GM23338 (cell line): Measurements from ENCODE around the gene MICAL3. TPM values are rescaled to one million over a fixed set of nuclear protein-coding genes. Genes with fewer than 3 reads are reported as not detected.

Experiments used
- ATAC-seq: fragments of 200-7000 bp; cut with Tn5 transposase; 3 replicates; pipeline ENCODE4 v1.9.1; 2020
- DNase-seq: peaks from one replicate; pipeline ENCODE4 v3.0.0-alpha.2; 2015; ENCODE audit warnings: low spot score
- H2AFZ ChIP-seq: fragments of 200-600 bp; sonication (generic); 2 replicates; pipeline ENCODE4 v1.8.0; 2016; ENCODE audit warnings: antibody characterized with exemption, mild to moderate bottlenecking, moderate library complexity
- H3F3A ChIP-seq: fragments of 200-600 bp; sonication (generic); replicated peaks from 2 replicates; pipeline ENCODE4 v1.8.0; 2017; ENCODE audit warnings: antibody characterized with exemption, mixed run types, low read depth
- H3K27ac ChIP-seq: fragments of 200-600 bp; sonication (generic); 2 replicates; pipeline ENCODE4 v1.6.1; 2016; ENCODE audit warnings: low read depth
- H3K27me3 ChIP-seq: fragments of 200-600 bp; sonication (generic); 2 replicates; pipeline ENCODE4 v1.8.0; 2016; ENCODE audit warnings: mild to moderate bottlenecking, mixed run types, moderate library complexity; ENCODE audit not compliant: insufficient read depth
- H3K36me3 ChIP-seq: fragments of 200-600 bp; sonication (generic); 2 replicates; pipeline ENCODE4 v1.8.0; 2016; ENCODE audit warnings: mild to moderate bottlenecking; ENCODE audit not compliant: insufficient read depth
- H3K4me1 ChIP-seq: fragments of 200-600 bp; sonication (generic); 2 replicates; pipeline ENCODE4 v1.8.0; 2016; ENCODE audit warnings: mild to moderate bottlenecking, moderate library complexity; ENCODE audit not compliant: insufficient read depth
- H3K4me2 ChIP-seq: fragments of 200-600 bp; sonication (generic); 2 replicates; pipeline ENCODE4 v1.7.1; 2017; ENCODE audit warnings: mixed run types
- H3K4me3 ChIP-seq: fragments of 200-600 bp; sonication (generic); 2 replicates; pipeline ENCODE4 v1.6.1; 2016; ENCODE audit warnings: mixed run types
- H3K79me2 ChIP-seq: fragments of 200-600 bp; sonication (generic); replicated peaks from 2 replicates; pipeline ENCODE4 v1.8.0; 2017; ENCODE audit warnings: mild to moderate bottlenecking; ENCODE audit not compliant: insufficient read depth
- H3K9me2 ChIP-seq: fragments of 200-600 bp; sonication (generic); 2 replicates; pipeline ENCODE4 v1.8.0; 2017; ENCODE audit not compliant: insufficient read depth
- H4K20me1 ChIP-seq: fragments of 200-600 bp; sonication (generic); replicated peaks from 2 replicates; pipeline ENCODE4 v1.8.0; 2017; ENCODE audit warnings: mild to moderate bottlenecking; ENCODE audit not compliant: insufficient read depth
- H3K27ac Mint-ChIP-seq: 2 replicates; pipeline ENCODE4 v1.8.0; 2020; ENCODE audit warnings: inconsistent platforms, mild to moderate bottlenecking, moderate library complexity, mixed read lengths
- H3K27me3 Mint-ChIP-seq: 3 replicates; pipeline ENCODE4 v1.8.0; 2022; ENCODE audit warnings: low read depth, mild to moderate bottlenecking, moderate library complexity, mixed read lengths, inconsistent platforms; ENCODE audit not compliant: insufficient read depth, poor library complexity
- H3K36me3 Mint-ChIP-seq: 3 replicates; pipeline ENCODE4 v1.8.0; 2021; ENCODE audit warnings: low read depth, mild to moderate bottlenecking, inconsistent platforms, moderate library complexity, mixed read lengths
- H3K4me1 Mint-ChIP-seq: 3 replicates; pipeline ENCODE4 v1.8.0; 2020; ENCODE audit warnings: mild to moderate bottlenecking, inconsistent platforms, mixed read lengths
- H3K4me3 Mint-ChIP-seq: 3 replicates; pipeline ENCODE4 v1.8.0; 2021; ENCODE audit warnings: moderate library complexity, mild to moderate bottlenecking, inconsistent platforms, mixed read lengths
- H3K9me3 Mint-ChIP-seq: 3 replicates; pipeline ENCODE4 v1.8.0; 2020; ENCODE audit warnings: moderate library complexity, mild to moderate bottlenecking, inconsistent platforms, mixed read lengths
- CREB1 ChIP-seq: fragments of 250-450 bp; sonication (Bioruptor Pico); IDR thresholded peaks from 2 replicates; pipeline ENCODE4 v1.5.0; 2020; ENCODE audit warnings: low read depth, mild to moderate bottlenecking, moderate library complexity
- CTCF ChIP-seq, 2 experiments: fragments of 200-600 bp in 1 of 2; sonication (generic) in 1 of 2; conservative IDR thresholded peaks; 2 replicates each; pipeline versions ENCODE4 v1.5.1 to v1.6.1; 2016 to 2017; ENCODE audit warnings: antibody characterized with exemption in 2 of 2, low read depth in 2 of 2, mild to moderate bottlenecking in 2 of 2, moderate library complexity in 1 of 2
- ETS1 ChIP-seq: IDR thresholded peaks from 2 replicates; pipeline ENCODE4 v1.6.1; 2016; ENCODE audit warnings: antibody characterized with exemption
- EZH2 ChIP-seq: fragments of 200-600 bp; sonication (generic); IDR thresholded peaks from one replicate; pipeline ENCODE4 v1.8.0; 2017; ENCODE audit warnings: antibody characterized with exemption, mild to moderate bottlenecking, low read depth; ENCODE audit not compliant: unreplicated experiment
- EZH2phosphoT487 ChIP-seq: fragments of 200-600 bp; sonication (generic); IDR thresholded peaks from one replicate; pipeline ENCODE4 v1.8.1; 2018; ENCODE audit warnings: antibody characterized with exemption; ENCODE audit not compliant: unreplicated experiment
- JUNB ChIP-seq: IDR thresholded peaks from one replicate; pipeline ENCODE4 v1.6.1; 2016; ENCODE audit warnings: antibody characterized with exemption; ENCODE audit not compliant: unreplicated experiment
- NANOG ChIP-seq: IDR thresholded peaks from 2 replicates; pipeline ENCODE4 v1.6.1; 2016; ENCODE audit warnings: antibody characterized with exemption, borderline replicate concordance
- STAT1 ChIP-seq: IDR thresholded peaks from one replicate; pipeline ENCODE4 v1.6.1; 2016; ENCODE audit warnings: antibody characterized with exemption; ENCODE audit not compliant: unreplicated experiment
- ZNF331 ChIP-seq: fragments of 250-450 bp; sonication (Bioruptor Pico); IDR thresholded peaks from 2 replicates; pipeline ENCODE4 v1.5.0; 2020; ENCODE audit warnings: low read depth, mild to moderate bottlenecking, moderate library complexity
- ZNF462 ChIP-seq: fragments of 250-450 bp; sonication (Bioruptor Pico); IDR thresholded peaks from 2 replicates; pipeline ENCODE4 v1.5.0; 2020; ENCODE audit warnings: mild to moderate bottlenecking, moderate library complexity
- polyA plus RNA-seq: library from polyadenylated mRNA; unstranded; fragments of >200 nt; fragmentation: Nextera tagmentation; extraction: Ambion mirVana; gene quantifications from 2 replicates; pipeline ENCODE4 v1.2.1, GENCODE V29; 2016
- total RNA-seq: library from RNA; depleted of rRNA; stranded (reverse); fragments of >200 nt; shearing (Covaris generic); gene quantifications from 2 replicates; pipeline ENCODE4 v1.2.3, GENCODE V29; 2014
- TF ChIP-seq, protein P1 (sequence below): IDR thresholded peaks from one replicate; pipeline ENCODE4 v1.6.1; 2018; ENCODE audit warnings: antibody characterized with exemption; ENCODE audit not compliant: unreplicated experiment

MICAL3 gene
- total and polyA plus RNA-seq, 2 experiments from 2014 or later, result 10.1 to 33.9 TPM

DNA sequence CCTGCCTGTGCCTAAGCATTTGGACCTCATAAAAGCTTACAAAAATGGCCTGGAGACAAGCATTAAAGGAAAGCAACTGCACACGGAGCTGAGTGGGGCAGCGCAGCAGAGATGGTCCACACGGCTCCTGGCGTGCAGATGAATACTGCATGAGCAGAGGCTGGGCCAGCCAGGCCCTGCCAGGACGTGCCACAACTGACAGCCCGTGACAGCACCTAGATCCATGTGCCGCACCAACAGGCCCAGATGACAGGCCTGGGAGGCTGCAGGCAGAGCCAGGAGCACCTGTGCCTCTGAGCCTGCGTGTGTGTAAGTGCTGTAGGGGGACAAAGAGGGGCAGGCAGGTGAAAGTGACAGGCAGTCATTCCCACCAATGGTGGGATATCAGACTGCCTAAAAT is 33.4 kb downstream of the MICAL3 start (continued):
- no peak for TF ChIP-seq ZNF462 (CRISPR knock-in tag)
- TF ChIP-seq EZH2phosphoT487, result no peak

- Mint-ChIP-seq H3K4me1 (peaks cover 59% of the 10 kb centered on the region), H3K27ac (no peak overlapping the region), H3K4me3 (no peak overlapping the region; the same call in 2 of the 3 replicates), H3K27me3 (peaks cover 23% of the 10 kb centered on the region), H3K9me3 (no peaks in the 10 kb centered on the region), H3K36me3 (no peaks in the 10 kb centered on the region; the same call in 2 of the 3 replicates)
- H3K4me2 ChIP-seq, result no peak overlapping the region
- H2AFZ ChIP-seq, result no peak overlapping the region
- no peaks in the 10 kb centered on the region; the same call in 1 of the 2 replicates for H3K36me3 ChIP-seq
- H4K20me1 ChIP-seq, result peaks cover 56% of the 10 kb centered on the region
- no peaks in the 10 kb centered on the region for H3K27me3 ChIP-seq
- no peaks in the 10 kb centered on the region for H3K9me2 ChIP-seq
- H3K4me1 ChIP-seq, result peaks cover 12% of the 10 kb centered on the region
- DNase-seq (no peak), ATAC-seq (no peak)
- H3F3A ChIP-seq, result no peaks in the 10 kb centered on the region
- peaks cover 95% of the 10 kb centered on the region for H3K79me2 ChIP-seq
- no peak overlapping the region for H3K27ac ChIP-seq
- H3K4me3 ChIP-seq, result no peak overlapping the region
- no peak for TF ChIP-seq ZNF331
- TF ChIP-seq NANOG, result no peak
- TF ChIP-seq, protein P1, sequence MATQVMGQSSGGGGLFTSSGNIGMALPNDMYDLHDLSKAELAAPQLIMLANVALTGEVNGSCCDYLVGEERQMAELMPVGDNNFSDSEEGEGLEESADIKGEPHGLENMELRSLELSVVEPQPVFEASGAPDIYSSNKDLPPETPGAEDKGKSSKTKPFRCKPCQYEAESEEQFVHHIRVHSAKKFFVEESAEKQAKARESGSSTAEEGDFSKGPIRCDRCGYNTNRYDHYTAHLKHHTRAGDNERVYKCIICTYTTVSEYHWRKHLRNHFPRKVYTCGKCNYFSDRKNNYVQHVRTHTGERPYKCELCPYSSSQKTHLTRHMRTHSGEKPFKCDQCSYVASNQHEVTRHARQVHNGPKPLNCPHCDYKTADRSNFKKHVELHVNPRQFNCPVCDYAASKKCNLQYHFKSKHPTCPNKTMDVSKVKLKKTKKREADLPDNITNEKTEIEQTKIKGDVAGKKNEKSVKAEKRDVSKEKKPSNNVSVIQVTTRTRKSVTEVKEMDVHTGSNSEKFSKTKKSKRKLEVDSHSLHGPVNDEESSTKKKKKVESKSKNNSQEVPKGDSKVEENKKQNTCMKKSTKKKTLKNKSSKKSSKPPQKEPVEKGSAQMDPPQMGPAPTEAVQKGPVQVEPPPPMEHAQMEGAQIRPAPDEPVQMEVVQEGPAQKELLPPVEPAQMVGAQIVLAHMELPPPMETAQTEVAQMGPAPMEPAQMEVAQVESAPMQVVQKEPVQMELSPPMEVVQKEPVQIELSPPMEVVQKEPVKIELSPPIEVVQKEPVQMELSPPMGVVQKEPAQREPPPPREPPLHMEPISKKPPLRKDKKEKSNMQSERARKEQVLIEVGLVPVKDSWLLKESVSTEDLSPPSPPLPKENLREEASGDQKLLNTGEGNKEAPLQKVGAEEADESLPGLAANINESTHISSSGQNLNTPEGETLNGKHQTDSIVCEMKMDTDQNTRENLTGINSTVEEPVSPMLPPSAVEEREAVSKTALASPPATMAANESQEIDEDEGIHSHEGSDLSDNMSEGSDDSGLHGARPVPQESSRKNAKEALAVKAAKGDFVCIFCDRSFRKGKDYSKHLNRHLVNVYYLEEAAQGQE, result no peak
- TF ChIP-seq ETS1, result no peak
- no peak for TF ChIP-seq CREB1 (CRISPR knock-in tag)
- no peak for TF ChIP-seq EZH2phosphoT487
- no peak for TF ChIP-seq JUNB
- TF ChIP-seq STAT1, result no peak
- no peak for TF ChIP-seq CTCF (conservative IDR thresholded peaks at IDR 0.05; ENCODE audit: low read depth in 2 of 2)
- TF ChIP-seq EZH2, result no peak
These were observed 34.2 kb downstream of the MICAL3 start for GRCh38 chr22:17990147-17990546.
